ENCODE data around the gene CRTAC1. TPM values are rescaled to one million over a fixed set of nuclear protein-coding genes. Genes with fewer than 3 reads are reported as not detected.

CRTAC1 gene
- total and polyA plus RNA-seq, 2 experiments from 2014 or later = 0.47 to 1.2 TPM

DNA sequence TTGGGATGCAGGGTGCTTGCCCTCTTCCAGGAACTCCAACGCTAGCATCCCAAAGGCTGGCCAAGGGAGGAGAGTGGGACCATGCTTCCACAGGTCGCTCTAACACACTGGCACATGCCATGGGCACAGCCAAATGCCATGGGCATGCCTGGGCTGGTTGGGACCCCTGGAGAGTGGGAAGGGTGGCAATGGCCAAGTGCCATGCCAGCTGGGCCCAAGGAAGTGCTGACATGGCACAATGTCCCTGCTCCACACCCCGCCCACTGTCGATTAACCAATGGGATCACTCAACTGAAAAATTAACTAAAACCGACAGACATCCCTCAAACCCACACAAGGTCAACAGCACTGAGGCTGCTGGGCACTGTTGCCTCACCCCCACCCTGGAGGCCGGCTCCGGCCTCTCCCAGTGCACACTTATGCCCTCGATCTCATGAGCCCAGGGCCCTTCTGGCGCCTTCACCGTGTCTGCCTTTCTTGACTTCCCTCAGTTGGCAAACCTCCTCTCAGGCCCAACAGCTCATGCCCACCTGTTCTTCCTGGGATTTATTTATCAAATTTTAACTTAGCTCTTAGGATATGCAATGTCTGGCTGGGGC, 97.4 kb downstream of the CRTAC1 start:
- Histone ChIP-seq H4K20me1 (replicated peaks; ENCODE audit: insufficient read depth) (no peaks in the 10 kb centered on the region), H3K79me2 (replicated peaks; ENCODE audit: insufficient read depth) (no peaks in the 10 kb centered on the region), H3F3A (replicated peaks; ENCODE audit: low read depth) (no peaks in the 10 kb centered on the region), H3K27me3 (ENCODE audit: insufficient read depth) (no peaks in the 10 kb centered on the region), H3K9me2 (ENCODE audit: insufficient read depth) (no peaks in the 10 kb centered on the region), H3K4me1 (ENCODE audit: insufficient read depth) (no peaks in the 10 kb centered on the region), H3K4me2 (no peak overlapping the region), H3K27ac (ENCODE audit: low read depth) (no peak overlapping the region), H2AFZ (no peak overlapping the region), H3K36me3 (ENCODE audit: insufficient read depth) (no peaks in the 10 kb centered on the region), H3K4me3 (no peak overlapping the region)
- TF ChIP-seq, protein P1, sequence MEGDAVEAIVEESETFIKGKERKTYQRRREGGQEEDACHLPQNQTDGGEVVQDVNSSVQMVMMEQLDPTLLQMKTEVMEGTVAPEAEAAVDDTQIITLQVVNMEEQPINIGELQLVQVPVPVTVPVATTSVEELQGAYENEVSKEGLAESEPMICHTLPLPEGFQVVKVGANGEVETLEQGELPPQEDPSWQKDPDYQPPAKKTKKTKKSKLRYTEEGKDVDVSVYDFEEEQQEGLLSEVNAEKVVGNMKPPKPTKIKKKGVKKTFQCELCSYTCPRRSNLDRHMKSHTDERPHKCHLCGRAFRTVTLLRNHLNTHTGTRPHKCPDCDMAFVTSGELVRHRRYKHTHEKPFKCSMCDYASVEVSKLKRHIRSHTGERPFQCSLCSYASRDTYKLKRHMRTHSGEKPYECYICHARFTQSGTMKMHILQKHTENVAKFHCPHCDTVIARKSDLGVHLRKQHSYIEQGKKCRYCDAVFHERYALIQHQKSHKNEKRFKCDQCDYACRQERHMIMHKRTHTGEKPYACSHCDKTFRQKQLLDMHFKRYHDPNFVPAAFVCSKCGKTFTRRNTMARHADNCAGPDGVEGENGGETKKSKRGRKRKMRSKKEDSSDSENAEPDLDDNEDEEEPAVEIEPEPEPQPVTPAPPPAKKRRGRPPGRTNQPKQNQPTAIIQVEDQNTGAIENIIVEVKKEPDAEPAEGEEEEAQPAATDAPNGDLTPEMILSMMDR (conservative IDR thresholded peaks at IDR 0.05; ENCODE audit: low read depth in 2 of 2) = no peak
- TF ChIP-seq STAT1 (IDR thresholded peaks at IDR 0.05; ENCODE audit: unreplicated experiment) (no peak), EZH2phosphoT487 (IDR thresholded peaks at IDR 0.05; ENCODE audit: unreplicated experiment) (no peak), NANOG (IDR thresholded peaks at IDR 0.05; ENCODE audit: borderline replicate concordance) (no peak), ZNF331 (CRISPR knock-in tag; IDR thresholded peaks at IDR 0.05; ENCODE audit: low read depth) (no peak), JUNB (IDR thresholded peaks at IDR 0.05; ENCODE audit: unreplicated experiment) (no peak), POLR2AphosphoS5 (IDR thresholded peaks at IDR 0.05; ENCODE audit: low read depth) (no peak), CREB1 (CRISPR knock-in tag; IDR thresholded peaks at IDR 0.05; ENCODE audit: low read depth) (no peak), ZNF114 (CRISPR knock-in tag; IDR thresholded peaks at IDR 0.05) (no peak), EZH2 (IDR thresholded peaks at IDR 0.05; ENCODE audit: low read depth, unreplicated experiment) (no peak)
- TF ChIP-seq, protein P2, sequence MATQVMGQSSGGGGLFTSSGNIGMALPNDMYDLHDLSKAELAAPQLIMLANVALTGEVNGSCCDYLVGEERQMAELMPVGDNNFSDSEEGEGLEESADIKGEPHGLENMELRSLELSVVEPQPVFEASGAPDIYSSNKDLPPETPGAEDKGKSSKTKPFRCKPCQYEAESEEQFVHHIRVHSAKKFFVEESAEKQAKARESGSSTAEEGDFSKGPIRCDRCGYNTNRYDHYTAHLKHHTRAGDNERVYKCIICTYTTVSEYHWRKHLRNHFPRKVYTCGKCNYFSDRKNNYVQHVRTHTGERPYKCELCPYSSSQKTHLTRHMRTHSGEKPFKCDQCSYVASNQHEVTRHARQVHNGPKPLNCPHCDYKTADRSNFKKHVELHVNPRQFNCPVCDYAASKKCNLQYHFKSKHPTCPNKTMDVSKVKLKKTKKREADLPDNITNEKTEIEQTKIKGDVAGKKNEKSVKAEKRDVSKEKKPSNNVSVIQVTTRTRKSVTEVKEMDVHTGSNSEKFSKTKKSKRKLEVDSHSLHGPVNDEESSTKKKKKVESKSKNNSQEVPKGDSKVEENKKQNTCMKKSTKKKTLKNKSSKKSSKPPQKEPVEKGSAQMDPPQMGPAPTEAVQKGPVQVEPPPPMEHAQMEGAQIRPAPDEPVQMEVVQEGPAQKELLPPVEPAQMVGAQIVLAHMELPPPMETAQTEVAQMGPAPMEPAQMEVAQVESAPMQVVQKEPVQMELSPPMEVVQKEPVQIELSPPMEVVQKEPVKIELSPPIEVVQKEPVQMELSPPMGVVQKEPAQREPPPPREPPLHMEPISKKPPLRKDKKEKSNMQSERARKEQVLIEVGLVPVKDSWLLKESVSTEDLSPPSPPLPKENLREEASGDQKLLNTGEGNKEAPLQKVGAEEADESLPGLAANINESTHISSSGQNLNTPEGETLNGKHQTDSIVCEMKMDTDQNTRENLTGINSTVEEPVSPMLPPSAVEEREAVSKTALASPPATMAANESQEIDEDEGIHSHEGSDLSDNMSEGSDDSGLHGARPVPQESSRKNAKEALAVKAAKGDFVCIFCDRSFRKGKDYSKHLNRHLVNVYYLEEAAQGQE (IDR thresholded peaks at IDR 0.05; ENCODE audit: unreplicated experiment) = no peak
- TF ChIP-seq, protein P3, sequence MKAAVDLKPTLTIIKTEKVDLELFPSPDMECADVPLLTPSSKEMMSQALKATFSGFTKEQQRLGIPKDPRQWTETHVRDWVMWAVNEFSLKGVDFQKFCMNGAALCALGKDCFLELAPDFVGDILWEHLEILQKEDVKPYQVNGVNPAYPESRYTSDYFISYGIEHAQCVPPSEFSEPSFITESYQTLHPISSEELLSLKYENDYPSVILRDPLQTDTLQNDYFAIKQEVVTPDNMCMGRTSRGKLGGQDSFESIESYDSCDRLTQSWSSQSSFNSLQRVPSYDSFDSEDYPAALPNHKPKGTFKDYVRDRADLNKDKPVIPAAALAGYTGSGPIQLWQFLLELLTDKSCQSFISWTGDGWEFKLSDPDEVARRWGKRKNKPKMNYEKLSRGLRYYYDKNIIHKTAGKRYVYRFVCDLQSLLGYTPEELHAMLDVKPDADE (IDR thresholded peaks at IDR 0.05) = no peak
- TF ChIP-seq, protein P4, sequence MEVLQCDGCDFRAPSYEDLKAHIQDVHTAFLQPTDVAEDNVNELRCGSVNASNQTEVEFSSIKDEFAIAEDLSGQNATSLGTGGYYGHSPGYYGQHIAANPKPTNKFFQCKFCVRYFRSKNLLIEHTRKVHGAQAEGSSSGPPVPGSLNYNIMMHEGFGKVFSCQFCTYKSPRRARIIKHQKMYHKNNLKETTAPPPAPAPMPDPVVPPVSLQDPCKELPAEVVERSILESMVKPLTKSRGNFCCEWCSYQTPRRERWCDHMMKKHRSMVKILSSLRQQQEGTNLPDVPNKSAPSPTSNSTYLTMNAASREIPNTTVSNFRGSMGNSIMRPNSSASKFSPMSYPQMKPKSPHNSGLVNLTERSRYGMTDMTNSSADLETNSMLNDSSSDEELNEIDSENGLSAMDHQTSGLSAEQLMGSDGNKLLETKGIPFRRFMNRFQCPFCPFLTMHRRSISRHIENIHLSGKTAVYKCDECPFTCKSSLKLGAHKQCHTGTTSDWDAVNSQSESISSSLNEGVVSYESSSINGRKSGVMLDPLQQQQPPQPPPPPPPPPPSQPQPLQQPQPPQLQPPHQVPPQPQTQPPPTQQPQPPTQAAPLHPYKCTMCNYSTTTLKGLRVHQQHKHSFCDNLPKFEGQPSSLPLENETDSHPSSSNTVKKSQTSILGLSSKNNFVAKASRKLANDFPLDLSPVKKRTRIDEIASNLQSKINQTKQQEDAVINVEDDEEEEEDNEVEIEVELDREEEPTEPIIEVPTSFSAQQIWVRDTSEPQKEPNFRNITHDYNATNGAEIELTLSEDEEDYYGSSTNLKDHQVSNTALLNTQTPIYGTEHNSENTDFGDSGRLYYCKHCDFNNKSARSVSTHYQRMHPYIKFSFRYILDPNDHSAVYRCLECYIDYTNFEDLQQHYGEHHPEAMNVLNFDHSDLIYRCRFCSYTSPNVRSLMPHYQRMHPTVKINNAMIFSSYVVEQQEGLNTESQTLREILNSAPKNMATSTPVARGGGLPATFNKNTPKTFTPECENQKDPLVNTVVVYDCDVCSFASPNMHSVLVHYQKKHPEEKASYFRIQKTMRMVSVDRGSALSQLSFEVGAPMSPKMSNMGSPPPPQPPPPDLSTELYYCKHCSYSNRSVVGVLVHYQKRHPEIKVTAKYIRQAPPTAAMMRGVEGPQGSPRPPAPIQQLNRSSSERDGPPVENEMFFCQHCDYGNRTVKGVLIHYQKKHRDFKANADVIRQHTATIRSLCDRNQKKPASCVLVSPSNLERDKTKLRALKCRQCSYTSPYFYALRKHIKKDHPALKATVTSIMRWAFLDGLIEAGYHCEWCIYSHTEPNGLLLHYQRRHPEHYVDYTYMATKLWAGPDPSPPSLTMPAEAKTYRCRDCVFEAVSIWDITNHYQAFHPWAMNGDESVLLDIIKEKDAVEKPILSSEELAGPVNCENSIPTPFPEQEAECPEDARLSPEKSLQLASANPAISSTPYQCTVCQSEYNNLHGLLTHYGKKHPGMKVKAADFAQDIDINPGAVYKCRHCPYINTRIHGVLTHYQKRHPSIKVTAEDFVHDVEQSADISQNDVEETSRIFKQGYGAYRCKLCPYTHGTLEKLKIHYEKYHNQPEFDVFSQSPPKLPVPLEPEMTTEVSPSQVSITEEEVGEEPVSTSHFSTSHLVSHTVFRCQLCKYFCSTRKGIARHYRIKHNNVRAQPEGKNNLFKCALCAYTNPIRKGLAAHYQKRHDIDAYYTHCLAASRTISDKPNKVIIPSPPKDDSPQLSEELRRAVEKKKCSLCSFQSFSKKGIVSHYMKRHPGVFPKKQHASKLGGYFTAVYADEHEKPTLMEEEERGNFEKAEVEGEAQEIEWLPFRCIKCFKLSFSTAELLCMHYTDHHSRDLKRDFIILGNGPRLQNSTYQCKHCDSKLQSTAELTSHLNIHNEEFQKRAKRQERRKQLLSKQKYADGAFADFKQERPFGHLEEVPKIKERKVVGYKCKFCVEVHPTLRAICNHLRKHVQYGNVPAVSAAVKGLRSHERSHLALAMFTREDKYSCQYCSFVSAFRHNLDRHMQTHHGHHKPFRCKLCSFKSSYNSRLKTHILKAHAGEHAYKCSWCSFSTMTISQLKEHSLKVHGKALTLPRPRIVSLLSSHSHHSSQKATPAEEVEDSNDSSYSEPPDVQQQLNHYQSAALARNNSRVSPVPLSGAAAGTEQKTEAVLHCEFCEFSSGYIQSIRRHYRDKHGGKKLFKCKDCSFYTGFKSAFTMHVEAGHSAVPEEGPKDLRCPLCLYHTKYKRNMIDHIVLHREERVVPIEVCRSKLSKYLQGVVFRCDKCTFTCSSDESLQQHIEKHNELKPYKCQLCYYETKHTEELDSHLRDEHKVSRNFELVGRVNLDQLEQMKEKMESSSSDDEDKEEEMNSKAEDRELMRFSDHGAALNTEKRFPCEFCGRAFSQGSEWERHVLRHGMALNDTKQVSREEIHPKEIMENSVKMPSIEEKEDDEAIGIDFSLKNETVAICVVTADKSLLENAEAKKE (CRISPR knock-in tag; IDR thresholded peaks at IDR 0.05) = no peak
- peaks cover 2% of the 10 kb centered on the region; the same call in 1 of the 3 replicates for H3K4me1 Mint-ChIP-seq
- peaks cover 10% of the 10 kb centered on the region for H3K27me3 Mint-ChIP-seq (ENCODE audit: insufficient read depth, low read depth, poor library complexity)
- no peak overlapping the region for H3K27ac Mint-ChIP-seq
- H3K36me3 Mint-ChIP-seq (ENCODE audit: low read depth) = no peaks in the 10 kb centered on the region
- ATAC-seq (no peak), DNase-seq (ENCODE audit: low spot score) (no peak)
- H3K9me3 Mint-ChIP-seq = no peaks in the 10 kb centered on the region
- H3K4me3 Mint-ChIP-seq = no peak overlapping the region

All from GM23338 (cell line).